ENCODE data around the gene GMEB1.
A peak's percentile ranks its signal among the peaks of the same experiment; 100 is the strongest.
"Not testable (repeated sequence)": the region's sequence is repeated elsewhere in the genome, so short reads cannot be mapped to it uniquely, and the experiment has no call there.

The GMEB1 gene

GRCh38 chr1:28656335-28656734, 12.2 kb upstream of the GMEB1 start:
- DNase-seq: no peak
- TF ChIP-seq GATA1 (IDR thresholded peaks at IDR 0.05; ENCODE audit: low read depth, low read length) (no peak), POLR2A (IDR thresholded peaks at IDR 0.05; ENCODE audit: low read length) (no peak)

DNA sequence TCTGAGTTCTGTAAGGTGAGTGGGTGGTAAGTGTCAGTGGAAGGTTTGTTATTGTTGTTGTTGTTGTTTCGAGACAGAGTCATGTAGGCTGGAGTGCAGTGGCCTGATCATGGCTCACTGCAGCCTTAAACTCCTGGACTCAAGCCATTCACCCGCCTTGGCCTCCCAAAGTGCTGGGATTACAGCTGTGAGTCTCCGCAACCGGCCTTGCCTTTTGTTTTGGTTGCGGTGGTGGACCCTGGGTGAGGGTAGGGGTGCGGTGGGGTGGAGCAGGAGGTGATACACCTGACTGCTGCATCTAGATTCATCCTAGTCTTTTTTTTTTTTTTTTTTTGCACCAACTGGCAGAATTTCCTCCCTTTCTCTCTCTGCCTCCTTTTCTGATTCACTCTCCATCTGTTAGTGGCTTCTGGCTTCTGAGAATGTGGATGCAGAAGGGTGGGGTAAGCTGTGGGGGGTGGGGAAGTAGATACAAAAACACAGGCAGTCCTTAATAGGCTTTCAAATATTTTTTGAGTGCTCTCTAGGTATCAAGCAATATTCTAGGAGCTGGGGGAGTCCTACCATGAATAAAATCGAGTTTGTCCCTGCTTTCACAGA, 4.6 kb upstream of the GMEB1 start:
- no peak for TF ChIP-seq GATA1 (IDR thresholded peaks at IDR 0.05; ENCODE audit: low read depth, low read length)
- TF ChIP-seq POLR2A (IDR thresholded peaks at IDR 0.05; ENCODE audit: low read length): no peak

GRCh38 chr1:28666806-28667205, 1.8 kb upstream of the GMEB1 start:
- DNase-seq: no peak
- TF ChIP-seq GATA1 (IDR thresholded peaks at IDR 0.05; ENCODE audit: low read depth, low read length) (no peak), POLR2A (IDR thresholded peaks at IDR 0.05; ENCODE audit: low read length) (no peak)

More for the DNA sequence above, 4.6 kb upstream of the GMEB1 start:
- no peak for DNase-seq

- DNase-seq: peak in 1 of 2 experiments; percentile 67
- TF ChIP-seq GATA1 (IDR thresholded peaks at IDR 0.05; ENCODE audit: low read depth, low read length) (no peak), POLR2A (IDR thresholded peaks at IDR 0.05; ENCODE audit: low read length) (no peak)
Measured at GRCh38 chr1:28668956-28669723, 556 bp downstream of the GMEB1 start.

DNA sequence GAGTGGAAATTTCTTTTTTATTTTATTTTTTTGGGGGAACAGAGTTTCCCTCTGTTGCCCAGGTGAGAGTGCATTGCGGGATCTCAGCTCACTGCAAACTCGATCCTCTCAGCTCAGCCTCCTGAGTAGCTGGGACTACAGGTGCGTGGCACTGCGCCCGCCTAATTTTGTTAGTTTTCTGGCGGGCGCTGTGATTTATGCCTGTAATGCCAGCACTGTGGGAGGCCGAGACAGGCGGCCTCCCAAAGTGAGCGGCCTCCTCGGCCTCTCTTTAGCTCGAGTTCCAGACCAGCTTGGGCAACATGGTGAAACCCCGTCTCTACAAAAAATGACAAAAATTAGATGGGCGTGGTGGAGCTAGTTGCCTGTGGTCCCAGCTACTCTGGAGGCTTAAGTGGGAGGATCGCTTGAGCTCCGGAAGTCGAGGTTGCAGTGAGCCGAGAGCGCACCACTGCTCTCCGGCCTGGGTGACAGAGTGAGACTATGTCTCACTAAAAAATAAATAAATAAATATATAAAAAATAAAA, 2.7 kb downstream of the GMEB1 start:
- no peak for DNase-seq
- TF ChIP-seq POLR2A (IDR thresholded peaks at IDR 0.05; ENCODE audit: low read length): no peak

DNA sequence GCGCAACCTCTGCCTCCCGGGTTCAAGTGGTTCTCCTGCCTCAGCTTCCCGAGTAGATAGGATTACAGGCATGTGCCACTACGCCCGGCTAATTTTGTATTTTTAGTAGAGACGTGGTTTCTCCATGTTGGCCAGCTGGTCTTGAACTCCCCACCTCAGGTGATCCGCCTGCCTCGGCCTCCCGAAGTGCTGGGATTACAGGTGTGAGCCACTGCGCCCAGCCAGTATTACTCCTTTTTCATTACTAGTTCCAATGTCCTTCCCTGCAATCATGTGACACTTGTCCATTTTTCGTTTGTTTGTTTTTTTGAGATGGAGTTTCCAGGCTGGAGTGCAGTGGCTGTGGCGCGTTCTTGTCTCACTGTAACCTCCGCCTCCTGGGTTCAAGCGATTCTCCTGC, 4.4 kb downstream of the GMEB1 start:
- DNase-seq: not testable (repeated sequence)

- no peak for TF ChIP-seq GATA1 (IDR thresholded peaks at IDR 0.05; ENCODE audit: low read depth, low read length)
- no peak for TF ChIP-seq POLR2A (IDR thresholded peaks at IDR 0.05; ENCODE audit: low read length)
- DNase-seq: no peak
Measured at GRCh38 chr1:28675924-28676257, 7.3 kb downstream of the GMEB1 start.

GRCh38 chr1:28680151-28680550, 11.6 kb downstream of the GMEB1 start:
- no peak for DNase-seq
- TF ChIP-seq POLR2A (IDR thresholded peaks at IDR 0.05; ENCODE audit: low read length): no peak
- TF ChIP-seq GATA1 (IDR thresholded peaks at IDR 0.05; ENCODE audit: low read depth, low read length): no peak

GRCh38 chr1:28682840-28683239, 14.3 kb downstream of the GMEB1 start:
- no peak for DNase-seq
- TF ChIP-seq POLR2A (IDR thresholded peaks at IDR 0.05; ENCODE audit: low read length) (no peak), GATA1 (IDR thresholded peaks at IDR 0.05; ENCODE audit: low read depth, low read length) (no peak)

DNA sequence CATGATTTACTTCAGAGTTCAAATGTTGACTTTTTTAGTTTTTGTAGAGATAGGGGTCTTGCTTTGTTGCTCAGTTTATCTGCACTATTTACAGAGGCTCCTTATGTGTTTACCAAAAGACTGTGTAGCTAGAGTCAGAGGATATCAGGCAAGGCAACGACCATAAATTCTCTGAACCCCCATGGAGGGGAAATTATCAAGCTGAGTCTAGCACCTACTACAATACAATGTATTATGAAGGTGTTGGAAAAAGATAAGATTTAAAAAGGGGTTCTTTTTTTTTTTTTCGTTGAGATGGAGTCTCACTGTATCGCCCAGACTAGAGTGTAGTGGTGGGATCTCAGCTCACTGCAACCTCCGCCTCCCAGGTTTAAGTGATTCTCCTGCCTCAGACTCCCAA, 16.4 kb downstream of the GMEB1 start:
- no peak for DNase-seq
- TF ChIP-seq GATA1 (IDR thresholded peaks at IDR 0.05; ENCODE audit: low read depth, low read length): no peak
- no peak for TF ChIP-seq POLR2A (IDR thresholded peaks at IDR 0.05; ENCODE audit: low read length)

GRCh38 chr1:28691627-28692026, 23.0 kb downstream of the GMEB1 start:
- DNase-seq: not testable (repeated sequence)

DNA sequence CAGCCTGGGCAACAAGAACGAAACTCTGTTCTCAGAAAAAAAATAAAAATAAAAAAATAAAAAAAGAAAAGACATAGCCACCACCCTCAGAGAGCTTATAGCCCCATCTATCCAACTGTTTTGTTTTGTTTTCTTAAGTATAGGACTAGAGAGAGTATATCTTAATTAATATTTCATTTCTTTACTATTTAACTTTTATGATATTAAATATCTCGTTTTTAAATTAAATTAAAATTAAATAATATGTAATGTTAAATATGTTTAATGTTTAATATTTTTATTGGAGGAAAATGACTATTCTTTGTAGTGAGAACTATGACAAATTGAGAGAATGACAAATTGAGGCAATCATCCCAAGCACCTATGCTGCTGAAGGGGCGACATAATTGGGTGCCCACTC, 35.0 kb downstream of the GMEB1 start:
- no peak for DNase-seq
- TF ChIP-seq GATA1 (IDR thresholded peaks at IDR 0.05; ENCODE audit: low read depth, low read length) (no peak), POLR2A (IDR thresholded peaks at IDR 0.05; ENCODE audit: low read length) (no peak)

DNA sequence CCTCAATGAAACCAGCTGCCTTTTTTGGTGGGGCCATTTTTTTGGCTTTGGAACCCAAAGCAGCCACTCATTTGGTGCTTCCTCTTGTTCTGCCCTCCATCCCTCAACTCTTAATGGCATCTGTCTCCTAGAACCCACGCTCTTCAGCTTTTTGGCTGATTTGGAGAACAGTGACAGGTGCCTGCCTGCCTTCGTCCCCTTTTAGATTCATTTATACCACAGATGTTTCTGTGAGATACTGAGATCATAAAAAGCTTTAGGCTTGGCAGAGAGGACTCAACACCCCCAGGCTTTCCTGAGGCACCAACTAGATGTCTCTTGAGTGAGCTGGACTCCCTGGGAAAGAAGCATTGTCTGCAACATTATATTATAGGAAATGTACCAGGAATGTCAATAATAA, 47.8 kb downstream of the GMEB1 start:
- DNase-seq: no peak
- TF ChIP-seq GATA1 (IDR thresholded peaks at IDR 0.05; ENCODE audit: low read depth, low read length) (no peak), POLR2A (IDR thresholded peaks at IDR 0.05; ENCODE audit: low read length) (no peak)

DNA sequence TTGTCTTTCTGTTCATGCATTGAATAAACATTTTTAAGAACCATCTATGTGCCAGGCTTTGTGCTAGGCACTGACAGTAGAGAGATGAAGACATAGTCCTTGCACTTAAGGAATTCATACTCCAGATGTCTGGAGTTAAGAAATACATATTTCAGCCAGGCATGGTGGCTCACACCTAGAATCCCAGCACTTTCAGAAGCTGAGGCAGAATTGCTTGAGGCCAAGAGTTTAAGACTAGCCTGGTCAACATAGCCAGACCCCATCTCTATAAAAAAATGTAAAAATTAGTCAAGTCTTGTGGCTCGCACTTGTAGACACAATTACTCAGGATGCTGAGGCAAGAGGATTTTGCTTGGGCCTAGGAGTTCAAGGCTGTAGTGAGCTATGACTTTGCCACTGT, 49.6 kb downstream of the GMEB1 start:
- TF ChIP-seq GATA1 (IDR thresholded peaks at IDR 0.05; ENCODE audit: low read depth, low read length) (no peak), POLR2A (IDR thresholded peaks at IDR 0.05; ENCODE audit: low read length) (no peak)
- DNase-seq: no peak

- DNase-seq: peak in 1 of 2 experiments; percentile 41
Measured at GRCh38 chr1:28718586-28719331, 50.2 kb downstream of the GMEB1 start.

More at GRCh38 chr1:28718586-28719331, 50.2 kb downstream of the GMEB1 start:
- no peak for TF ChIP-seq POLR2A (IDR thresholded peaks at IDR 0.05; ENCODE audit: low read length)
- TF ChIP-seq GATA1 (IDR thresholded peaks at IDR 0.05; ENCODE audit: low read depth, low read length): no peak
